Adrenal gland (tissue), 5 donors: ENCODE results near the gene TBXAS1.

ENCODE experiments used
- POLR2A ChIP-seq, 2 donors: fragments of 450-650 bp; IDR thresholded peaks; one replicate each; pipeline ENCODE4 v1.6.1; 2017; ENCODE audit warnings: antibody characterized with exemption in 2 of 2, mild to moderate bottlenecking in 2 of 2, moderate library complexity in 1 of 2
- TF ChIP-seq, protein P1 (sequence below), 6 experiments: fragments of 450-650 bp in 4 of 6; fragments of 200-600 bp in 2 of 6; sonication (generic) in 1 of 6; IDR thresholded peaks; 1 replicate in 5 of 6; 2 replicates in 1 of 6; pipeline versions ENCODE4 v1.5.1 to v1.8.0; 2016 to 2021; ENCODE audit warnings: antibody characterized with exemption in 6 of 6, mild to moderate bottlenecking in 2 of 6, moderate library complexity in 1 of 6
- donor health status: DM: no; HTN: no; CAD: no.

DNA sequence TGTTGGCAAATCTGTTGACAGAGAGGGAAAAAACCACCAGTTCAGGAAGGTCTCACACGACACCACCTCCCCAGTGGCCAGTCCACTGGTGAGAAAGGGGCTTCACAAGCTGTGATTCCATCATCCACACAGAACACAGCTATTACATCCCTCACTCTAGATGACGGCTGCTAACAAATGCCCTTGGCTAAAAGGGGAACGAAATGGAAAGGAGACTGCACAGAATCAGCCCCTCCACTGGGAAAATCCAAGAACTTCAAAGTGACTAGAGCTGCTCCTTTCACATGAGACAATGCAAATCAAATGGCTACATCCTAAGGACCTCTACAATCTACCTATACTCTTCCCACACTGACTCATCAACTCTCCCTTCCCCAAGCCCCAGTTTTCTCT lies 228.1 kb downstream of the TBXAS1 start:
- no peak for TF ChIP-seq POLR2A (IDR thresholded peaks at IDR 0.05)
- TF ChIP-seq, protein P1, sequence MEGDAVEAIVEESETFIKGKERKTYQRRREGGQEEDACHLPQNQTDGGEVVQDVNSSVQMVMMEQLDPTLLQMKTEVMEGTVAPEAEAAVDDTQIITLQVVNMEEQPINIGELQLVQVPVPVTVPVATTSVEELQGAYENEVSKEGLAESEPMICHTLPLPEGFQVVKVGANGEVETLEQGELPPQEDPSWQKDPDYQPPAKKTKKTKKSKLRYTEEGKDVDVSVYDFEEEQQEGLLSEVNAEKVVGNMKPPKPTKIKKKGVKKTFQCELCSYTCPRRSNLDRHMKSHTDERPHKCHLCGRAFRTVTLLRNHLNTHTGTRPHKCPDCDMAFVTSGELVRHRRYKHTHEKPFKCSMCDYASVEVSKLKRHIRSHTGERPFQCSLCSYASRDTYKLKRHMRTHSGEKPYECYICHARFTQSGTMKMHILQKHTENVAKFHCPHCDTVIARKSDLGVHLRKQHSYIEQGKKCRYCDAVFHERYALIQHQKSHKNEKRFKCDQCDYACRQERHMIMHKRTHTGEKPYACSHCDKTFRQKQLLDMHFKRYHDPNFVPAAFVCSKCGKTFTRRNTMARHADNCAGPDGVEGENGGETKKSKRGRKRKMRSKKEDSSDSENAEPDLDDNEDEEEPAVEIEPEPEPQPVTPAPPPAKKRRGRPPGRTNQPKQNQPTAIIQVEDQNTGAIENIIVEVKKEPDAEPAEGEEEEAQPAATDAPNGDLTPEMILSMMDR (IDR thresholded peaks at IDR 0.05) = no peak
